Stimulated activated CD8-positive, alpha-beta memory T cell treated with anti-CD3 and anti-CD28 coated beads, Interleukin-2, amount 100 ng/mL, for 1 hour (primary cell): ENCODE data around the gene COL13A1.

ENCODE experiments used
- DNase-seq, 2 donors: peaks; one replicate each; pipeline ENCODE4 v3.0.0-alpha.2; 2020; ENCODE audit warnings: low read depth in 2 of 2

Gene COL13A1

GRCh38 chr10:69885379-69886013, 83.8 kb downstream of the COL13A1 start:
- no peak for DNase-seq

GRCh38 chr10:69888882-69889584, 87.3 kb downstream of the COL13A1 start:
- no peak for DNase-seq

GRCh38 chr10:69890065-69890847, 88.5 kb downstream of the COL13A1 start:
- DNase-seq: no peak

GRCh38 chr10:69891057-69891617, 89.4 kb downstream of the COL13A1 start:
- DNase-seq: no peak

GRCh38 chr10:69892406-69892805, 90.7 kb downstream of the COL13A1 start:
- DNase-seq: no peak

- no peak for DNase-seq
Measured at GRCh38 chr10:69892816-69893215, 91.1 kb downstream of the COL13A1 start.

GRCh38 chr10:69893271-69893900, 91.7 kb downstream of the COL13A1 start:
- DNase-seq: no peak

- DNase-seq: no peak
Measured at GRCh38 chr10:69894156-69894555, 92.5 kb downstream of the COL13A1 start.

GRCh38 chr10:69895759-69896158, 94.1 kb downstream of the COL13A1 start:
- DNase-seq: no peak

- no peak for DNase-seq
Measured at GRCh38 chr10:69896606-69897231, 95.0 kb downstream of the COL13A1 start.

- DNase-seq: no peak
Measured at GRCh38 chr10:69897432-69897831, 95.7 kb downstream of the COL13A1 start.

GRCh38 chr10:69897999-69898398, 96.3 kb downstream of the COL13A1 start:
- DNase-seq: no peak

- no peak for DNase-seq
Measured at GRCh38 chr10:69898524-69898923, 96.8 kb downstream of the COL13A1 start.

- no peak for DNase-seq
Measured at GRCh38 chr10:69898941-69899340, 97.2 kb downstream of the COL13A1 start.

GRCh38 chr10:69899727-69900595, 98.3 kb downstream of the COL13A1 start:
- no peak for DNase-seq

- DNase-seq: no peak
Measured at GRCh38 chr10:69901022-69901421, 99.3 kb downstream of the COL13A1 start.

- no peak for DNase-seq
Measured at GRCh38 chr10:69901628-69902505, 100.2 kb downstream of the COL13A1 start.

GRCh38 chr10:69902835-69903535, 101.3 kb downstream of the COL13A1 start:
- no peak for DNase-seq

- no peak for DNase-seq
Measured at GRCh38 chr10:69904533-69904932, 102.8 kb downstream of the COL13A1 start.
